Ishikawa (cell line): ENCODE data around the gene RBM4.

Source experiments
- CEBPB ChIP-seq: IDR thresholded peaks from 2 replicates; pipeline ENCODE4 v1.6.1; 2012
- CREB1 ChIP-seq: IDR thresholded peaks from 2 replicates; pipeline ENCODE4 v1.6.1; 2012; ENCODE audit warnings: low read depth
- EGR1 ChIP-seq: IDR thresholded peaks from 2 replicates; pipeline ENCODE4 v1.6.1; 2012
- EP300 ChIP-seq: IDR thresholded peaks from 2 replicates; pipeline ENCODE4 v1.6.1; 2012; ENCODE audit warnings: borderline replicate concordance
- FOXM1 ChIP-seq: IDR thresholded peaks from 2 replicates; pipeline ENCODE4 v1.6.1; 2012; ENCODE audit warnings: low read depth, borderline replicate concordance
- NFIC ChIP-seq: IDR thresholded peaks from 2 replicates; pipeline ENCODE4 v1.6.1; 2012
- RAD21 ChIP-seq: IDR thresholded peaks from 2 replicates; pipeline ENCODE4 v1.6.1; 2012; ENCODE audit warnings: low read depth
- REST ChIP-seq: IDR thresholded peaks from 2 replicates; pipeline ENCODE4 v1.6.1; 2012; ENCODE audit warnings: low read depth, mild to moderate bottlenecking
- TAF1 ChIP-seq: IDR thresholded peaks from 2 replicates; pipeline ENCODE4 v1.6.1; 2012; ENCODE audit warnings: low read depth, mild to moderate bottlenecking
- TCF12 ChIP-seq: IDR thresholded peaks from 2 replicates; pipeline ENCODE4 v1.6.1; 2012; ENCODE audit warnings: low read depth
- TEAD4 ChIP-seq: IDR thresholded peaks from 2 replicates; pipeline ENCODE4 v1.6.1; 2012
- USF1 ChIP-seq: IDR thresholded peaks from 2 replicates; pipeline ENCODE4 v1.6.1; 2012
- YY1 ChIP-seq: IDR thresholded peaks from 2 replicates; pipeline ENCODE4 v1.6.1; 2012; ENCODE audit warnings: low read depth
- ZBTB7A ChIP-seq: IDR thresholded peaks from 2 replicates; pipeline ENCODE4 v1.6.1; 2012; ENCODE audit warnings: low read depth
- TF ChIP-seq, protein P1 (sequence below): IDR thresholded peaks from 2 replicates; pipeline ENCODE4 v1.6.1; 2012

Gene RBM4

DNA sequence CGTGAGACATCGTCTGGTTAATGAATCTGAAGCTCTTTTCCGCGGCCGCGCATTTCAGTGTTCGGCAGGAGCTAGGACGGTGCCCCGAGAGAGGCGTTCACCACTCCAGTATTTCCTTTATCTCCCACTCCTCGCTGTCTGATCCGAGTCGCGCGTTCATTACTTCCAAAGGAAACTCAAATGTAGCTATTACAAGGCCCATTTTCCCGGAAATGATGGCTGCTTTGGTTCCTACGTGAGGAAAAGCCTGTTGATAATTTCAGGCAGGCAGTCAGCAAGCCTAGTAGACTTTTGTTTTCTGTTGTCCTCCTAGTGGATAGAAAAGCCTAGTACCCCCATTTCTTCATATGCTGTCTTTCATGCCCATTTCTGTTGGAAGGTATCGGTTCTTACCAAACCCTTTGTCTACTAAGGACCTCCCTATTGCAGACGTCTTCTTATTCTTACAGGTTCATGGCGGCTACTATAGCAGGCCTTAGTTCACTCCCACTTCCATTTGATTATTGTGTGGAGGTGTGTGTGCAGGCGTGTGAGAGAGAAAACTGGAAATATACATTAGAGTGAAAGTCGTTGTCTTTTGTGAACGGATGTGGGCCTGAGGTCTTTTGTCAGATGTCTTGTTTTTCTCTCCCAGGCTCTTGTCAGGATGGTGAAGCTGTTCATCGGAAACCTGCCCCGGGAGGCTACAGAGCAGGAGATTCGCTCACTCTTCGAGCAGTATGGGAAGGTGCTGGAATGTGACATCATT is 737 bp downstream of the RBM4 start:
- no peak for TF ChIP-seq EGR1

GRCh38 chr11:66641834-66642233 is 3.3 kb downstream of the RBM4 start:
- TF ChIP-seq EGR1 (no peak), TAF1 (no peak), USF1 (no peak), YY1 (no peak), ZBTB7A (no peak), NFIC (no peak), TCF12 (no peak), EP300 (no peak), FOXM1 (no peak), RAD21 (no peak), CREB1 (no peak), CEBPB (no peak), TEAD4 (no peak), REST (no peak)
- TF ChIP-seq, protein P1, sequence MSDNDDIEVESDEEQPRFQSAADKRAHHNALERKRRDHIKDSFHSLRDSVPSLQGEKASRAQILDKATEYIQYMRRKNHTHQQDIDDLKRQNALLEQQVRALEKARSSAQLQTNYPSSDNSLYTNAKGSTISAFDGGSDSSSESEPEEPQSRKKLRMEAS = no peak

DNA sequence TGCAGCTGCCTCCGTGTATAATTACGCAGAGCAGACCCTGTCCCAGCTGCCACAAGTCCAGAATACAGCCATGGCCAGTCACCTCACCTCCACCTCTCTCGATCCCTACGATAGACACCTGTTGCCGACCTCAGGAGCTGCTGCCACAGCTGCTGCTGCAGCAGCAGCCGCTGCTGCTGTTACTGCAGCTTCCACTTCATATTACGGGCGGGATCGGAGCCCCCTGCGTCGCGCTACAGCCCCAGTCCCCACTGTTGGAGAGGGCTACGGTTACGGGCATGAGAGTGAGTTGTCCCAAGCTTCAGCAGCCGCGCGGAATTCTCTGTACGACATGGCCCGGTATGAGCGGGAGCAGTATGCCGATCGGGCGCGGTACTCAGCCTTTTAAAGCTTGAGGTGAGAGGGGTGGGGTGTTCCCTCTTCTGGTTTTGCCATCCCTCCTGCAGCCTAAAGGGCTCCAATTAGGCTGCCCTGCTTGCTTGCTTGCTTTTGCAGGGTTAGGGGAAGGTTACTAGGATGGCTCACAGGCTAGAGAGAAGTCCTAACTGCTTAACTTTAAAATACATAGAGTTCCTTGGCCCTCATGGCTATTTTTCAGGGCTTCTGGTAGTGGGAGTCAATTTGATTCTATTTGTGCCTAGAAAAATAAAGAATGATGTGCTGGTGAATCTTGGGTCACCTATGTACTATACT is 5.4 kb downstream of the RBM4 start:
- TF ChIP-seq FOXM1 (no peak), REST (no peak), EGR1 (no peak), TEAD4 (no peak), YY1 (no peak), NFIC (no peak), ZBTB7A (no peak), USF1 (no peak), TCF12 (no peak)
- TF ChIP-seq, protein P1 = no peak

GRCh38 chr11:66646828-66647227 is 8.3 kb downstream of the RBM4 start:
- TF ChIP-seq USF1 = no peak
- no peak for TF ChIP-seq EP300
- no peak for TF ChIP-seq CEBPB
- no peak for TF ChIP-seq REST
- TF ChIP-seq, protein P1 = no peak
